HEK293 (cell line): ENCODE results near the gene SYNGR4.

Experiments
- MEIS1 ChIP-seq: sonication (generic); formaldehyde crosslinking; IDR thresholded peaks from 2 replicates; pipeline ENCODE4 v1.8.1; 2022; ENCODE audit warnings: missing genetic modification reagents, mild to moderate bottlenecking, borderline replicate concordance
- TCF7L2 ChIP-seq: IDR thresholded peaks from 2 replicates; pipeline ENCODE4 v1.6.1; 2011; ENCODE audit warnings: low read depth, mild to moderate bottlenecking, inconsistent platforms, low read length, moderate library complexity, borderline replicate concordance
- ZBTB48 ChIP-seq: fragments of 450-650 bp; formaldehyde crosslinking; IDR thresholded peaks from 2 replicates; pipeline ENCODE4 v1.5.1; 2016; ENCODE audit warnings: missing biosample characterization, missing genetic modification characterization
- ZNF133 ChIP-seq: fragments of 450-650 bp; formaldehyde crosslinking; IDR thresholded peaks from 2 replicates; pipeline ENCODE4 v1.5.1; 2016; ENCODE audit warnings: missing biosample characterization, missing genetic modification characterization
- ZNF324 ChIP-seq: fragments of 450-650 bp; formaldehyde crosslinking; IDR thresholded peaks from 2 replicates; pipeline ENCODE4 v1.5.1; 2016; ENCODE audit warnings: missing biosample characterization, missing genetic modification characterization
- ZNF473 ChIP-seq: fragments of 450-650 bp; formaldehyde crosslinking; IDR thresholded peaks from 2 replicates; pipeline ENCODE4 v1.5.1; 2017; ENCODE audit warnings: missing biosample characterization, missing genetic modification characterization
- ZNF530 ChIP-seq: fragments of 450-650 bp; formaldehyde crosslinking; IDR thresholded peaks from 2 replicates; pipeline ENCODE4 v1.5.1; 2016; ENCODE audit warnings: low read depth, missing biosample characterization, missing genetic modification characterization
- ZNF621 ChIP-seq: fragments of 450-650 bp; formaldehyde crosslinking; IDR thresholded peaks from 2 replicates; pipeline ENCODE4 v1.5.1; 2017; ENCODE audit warnings: missing biosample characterization, missing genetic modification characterization
- ZNF624 ChIP-seq: fragments of 450-650 bp; formaldehyde crosslinking; IDR thresholded peaks from 2 replicates; pipeline ENCODE4 v1.5.1; 2017; ENCODE audit warnings: missing biosample characterization, missing genetic modification characterization
- ZNF791 ChIP-seq: fragments of 450-650 bp; formaldehyde crosslinking; IDR thresholded peaks from 2 replicates; pipeline ENCODE4 v1.5.1; 2016; ENCODE audit warnings: missing biosample characterization, missing genetic modification characterization
- ZSCAN16 ChIP-seq: fragments of 450-650 bp; formaldehyde crosslinking; IDR thresholded peaks from 2 replicates; pipeline ENCODE4 v1.5.1; 2016; ENCODE audit warnings: missing biosample characterization, missing genetic modification characterization
- TF ChIP-seq, protein P1 (sequence below): fragments of 450-650 bp; formaldehyde crosslinking; IDR thresholded peaks from 2 replicates; pipeline ENCODE4 v1.5.1; 2016; ENCODE audit warnings: missing biosample characterization, missing genetic modification characterization
- TF ChIP-seq, protein P2 (sequence below): fragments of 450-650 bp; formaldehyde crosslinking; IDR thresholded peaks from 2 replicates; pipeline ENCODE4 v1.5.1; 2016; ENCODE audit warnings: missing biosample characterization, missing genetic modification characterization
- TF ChIP-seq, protein P3 (sequence below): fragments of 450-650 bp; formaldehyde crosslinking; IDR thresholded peaks from 2 replicates; pipeline ENCODE4 v1.5.1; 2016; ENCODE audit warnings: missing biosample characterization, missing genetic modification characterization, borderline replicate concordance
- TF ChIP-seq, protein P4 (sequence below): fragments of 450-650 bp; formaldehyde crosslinking; IDR thresholded peaks from 2 replicates; pipeline ENCODE4 v1.5.1; 2016; ENCODE audit warnings: missing biosample characterization, missing genetic modification characterization
- TF ChIP-seq, protein P5 (sequence below): fragments of 450-650 bp; formaldehyde crosslinking; IDR thresholded peaks from 2 replicates; pipeline ENCODE4 v1.5.1; 2016; ENCODE audit warnings: missing biosample characterization, missing genetic modification characterization
- TF ChIP-seq, protein P6 (sequence below): fragments of 450-650 bp; formaldehyde crosslinking; IDR thresholded peaks from 2 replicates; pipeline ENCODE4 v1.5.1; 2016; ENCODE audit warnings: missing biosample characterization, missing genetic modification characterization
- TF ChIP-seq, protein P7 (sequence below): fragments of 450-650 bp; formaldehyde crosslinking; IDR thresholded peaks from 2 replicates; pipeline ENCODE4 v1.5.1; 2016; ENCODE audit warnings: missing biosample characterization, missing genetic modification characterization, borderline replicate concordance

The SYNGR4 gene

DNA sequence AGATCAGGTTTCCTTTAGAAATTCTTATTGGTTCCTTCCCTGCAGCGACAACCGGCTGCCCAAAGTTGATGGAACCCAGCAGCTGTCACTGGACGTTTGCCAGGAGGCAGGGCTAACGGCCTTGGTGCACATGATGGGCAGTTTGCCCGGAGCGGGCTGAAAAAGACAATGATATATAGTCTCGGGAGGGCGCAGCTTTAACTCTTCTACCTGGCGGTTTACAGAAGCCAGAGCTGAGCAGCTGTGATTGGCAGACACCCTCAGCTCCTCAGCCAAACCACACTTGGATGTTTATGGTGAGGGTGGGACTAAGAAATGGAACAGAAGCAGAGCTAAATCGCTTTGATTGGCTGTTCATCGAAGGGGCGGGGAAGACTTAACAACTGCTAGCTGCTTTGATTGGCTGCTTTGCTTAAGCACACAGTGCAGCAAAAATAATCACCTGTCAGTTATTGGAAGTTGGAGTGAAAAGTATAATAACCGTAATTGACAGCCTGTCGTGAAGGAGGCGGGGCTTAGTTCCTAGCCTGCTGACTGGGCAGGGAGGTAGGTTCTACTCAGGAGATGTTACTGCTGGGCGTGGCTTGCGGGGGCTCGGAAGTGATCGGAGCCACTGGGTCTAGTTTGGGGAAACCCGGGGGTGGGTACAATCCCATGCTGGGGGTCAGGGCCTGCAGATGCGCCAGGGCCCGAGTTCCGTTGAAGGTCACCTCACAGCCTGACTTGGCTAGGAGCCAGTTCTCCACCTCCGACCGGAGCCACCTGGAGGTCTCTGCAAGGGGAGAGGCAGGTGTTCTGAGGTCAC lies 31.3 kb upstream of the SYNGR4 start (continued):
- TF ChIP-seq, protein P1, sequence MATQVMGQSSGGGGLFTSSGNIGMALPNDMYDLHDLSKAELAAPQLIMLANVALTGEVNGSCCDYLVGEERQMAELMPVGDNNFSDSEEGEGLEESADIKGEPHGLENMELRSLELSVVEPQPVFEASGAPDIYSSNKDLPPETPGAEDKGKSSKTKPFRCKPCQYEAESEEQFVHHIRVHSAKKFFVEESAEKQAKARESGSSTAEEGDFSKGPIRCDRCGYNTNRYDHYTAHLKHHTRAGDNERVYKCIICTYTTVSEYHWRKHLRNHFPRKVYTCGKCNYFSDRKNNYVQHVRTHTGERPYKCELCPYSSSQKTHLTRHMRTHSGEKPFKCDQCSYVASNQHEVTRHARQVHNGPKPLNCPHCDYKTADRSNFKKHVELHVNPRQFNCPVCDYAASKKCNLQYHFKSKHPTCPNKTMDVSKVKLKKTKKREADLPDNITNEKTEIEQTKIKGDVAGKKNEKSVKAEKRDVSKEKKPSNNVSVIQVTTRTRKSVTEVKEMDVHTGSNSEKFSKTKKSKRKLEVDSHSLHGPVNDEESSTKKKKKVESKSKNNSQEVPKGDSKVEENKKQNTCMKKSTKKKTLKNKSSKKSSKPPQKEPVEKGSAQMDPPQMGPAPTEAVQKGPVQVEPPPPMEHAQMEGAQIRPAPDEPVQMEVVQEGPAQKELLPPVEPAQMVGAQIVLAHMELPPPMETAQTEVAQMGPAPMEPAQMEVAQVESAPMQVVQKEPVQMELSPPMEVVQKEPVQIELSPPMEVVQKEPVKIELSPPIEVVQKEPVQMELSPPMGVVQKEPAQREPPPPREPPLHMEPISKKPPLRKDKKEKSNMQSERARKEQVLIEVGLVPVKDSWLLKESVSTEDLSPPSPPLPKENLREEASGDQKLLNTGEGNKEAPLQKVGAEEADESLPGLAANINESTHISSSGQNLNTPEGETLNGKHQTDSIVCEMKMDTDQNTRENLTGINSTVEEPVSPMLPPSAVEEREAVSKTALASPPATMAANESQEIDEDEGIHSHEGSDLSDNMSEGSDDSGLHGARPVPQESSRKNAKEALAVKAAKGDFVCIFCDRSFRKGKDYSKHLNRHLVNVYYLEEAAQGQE (tag by site-specific recombination), result no peak
- TF ChIP-seq, protein P2, sequence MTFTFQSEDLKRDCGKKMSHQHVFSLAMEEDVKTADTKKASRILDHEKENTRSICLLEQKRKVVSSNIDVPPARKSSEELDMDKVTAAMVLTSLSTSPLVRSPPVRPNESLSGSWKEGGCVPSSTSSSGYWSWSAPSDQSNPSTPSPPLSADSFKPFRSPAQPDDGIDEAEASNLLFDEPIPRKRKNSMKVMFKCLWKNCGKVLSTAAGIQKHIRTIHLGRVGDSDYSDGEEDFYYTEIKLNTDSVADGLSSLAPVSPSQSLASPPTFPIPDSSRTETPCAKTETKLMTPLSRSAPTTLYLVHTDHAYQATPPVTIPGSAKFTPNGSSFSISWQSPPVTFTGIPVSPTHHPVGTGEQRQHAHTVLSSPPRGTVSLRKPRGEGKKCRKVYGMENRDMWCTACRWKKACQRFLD (tag by site-specific recombination), result no peak
- TF ChIP-seq, protein P3, sequence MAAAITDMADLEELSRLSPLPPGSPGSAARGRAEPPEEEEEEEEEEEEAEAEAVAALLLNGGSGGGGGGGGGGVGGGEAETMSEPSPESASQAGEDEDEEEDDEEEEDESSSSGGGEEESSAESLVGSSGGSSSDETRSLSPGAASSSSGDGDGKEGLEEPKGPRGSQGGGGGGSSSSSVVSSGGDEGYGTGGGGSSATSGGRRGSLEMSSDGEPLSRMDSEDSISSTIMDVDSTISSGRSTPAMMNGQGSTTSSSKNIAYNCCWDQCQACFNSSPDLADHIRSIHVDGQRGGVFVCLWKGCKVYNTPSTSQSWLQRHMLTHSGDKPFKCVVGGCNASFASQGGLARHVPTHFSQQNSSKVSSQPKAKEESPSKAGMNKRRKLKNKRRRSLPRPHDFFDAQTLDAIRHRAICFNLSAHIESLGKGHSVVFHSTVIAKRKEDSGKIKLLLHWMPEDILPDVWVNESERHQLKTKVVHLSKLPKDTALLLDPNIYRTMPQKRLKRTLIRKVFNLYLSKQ, result no peak
- TF ChIP-seq ZNF624 (tag by site-specific recombination) (no peak), ZNF133 (tag by site-specific recombination) (no peak), ZSCAN16 (tag by site-specific recombination) (no peak), ZNF621 (tag by site-specific recombination) (no peak), ZNF530 (tag by site-specific recombination) (no peak), ZNF324 (no peak), ZNF473 (tag by site-specific recombination) (no peak), TCF7L2 (no peak), MEIS1 (CRISPR knock-in tag) (no peak), ZNF791 (no peak), ZBTB48 (tag by site-specific recombination) (no peak)
- TF ChIP-seq, protein P4, sequence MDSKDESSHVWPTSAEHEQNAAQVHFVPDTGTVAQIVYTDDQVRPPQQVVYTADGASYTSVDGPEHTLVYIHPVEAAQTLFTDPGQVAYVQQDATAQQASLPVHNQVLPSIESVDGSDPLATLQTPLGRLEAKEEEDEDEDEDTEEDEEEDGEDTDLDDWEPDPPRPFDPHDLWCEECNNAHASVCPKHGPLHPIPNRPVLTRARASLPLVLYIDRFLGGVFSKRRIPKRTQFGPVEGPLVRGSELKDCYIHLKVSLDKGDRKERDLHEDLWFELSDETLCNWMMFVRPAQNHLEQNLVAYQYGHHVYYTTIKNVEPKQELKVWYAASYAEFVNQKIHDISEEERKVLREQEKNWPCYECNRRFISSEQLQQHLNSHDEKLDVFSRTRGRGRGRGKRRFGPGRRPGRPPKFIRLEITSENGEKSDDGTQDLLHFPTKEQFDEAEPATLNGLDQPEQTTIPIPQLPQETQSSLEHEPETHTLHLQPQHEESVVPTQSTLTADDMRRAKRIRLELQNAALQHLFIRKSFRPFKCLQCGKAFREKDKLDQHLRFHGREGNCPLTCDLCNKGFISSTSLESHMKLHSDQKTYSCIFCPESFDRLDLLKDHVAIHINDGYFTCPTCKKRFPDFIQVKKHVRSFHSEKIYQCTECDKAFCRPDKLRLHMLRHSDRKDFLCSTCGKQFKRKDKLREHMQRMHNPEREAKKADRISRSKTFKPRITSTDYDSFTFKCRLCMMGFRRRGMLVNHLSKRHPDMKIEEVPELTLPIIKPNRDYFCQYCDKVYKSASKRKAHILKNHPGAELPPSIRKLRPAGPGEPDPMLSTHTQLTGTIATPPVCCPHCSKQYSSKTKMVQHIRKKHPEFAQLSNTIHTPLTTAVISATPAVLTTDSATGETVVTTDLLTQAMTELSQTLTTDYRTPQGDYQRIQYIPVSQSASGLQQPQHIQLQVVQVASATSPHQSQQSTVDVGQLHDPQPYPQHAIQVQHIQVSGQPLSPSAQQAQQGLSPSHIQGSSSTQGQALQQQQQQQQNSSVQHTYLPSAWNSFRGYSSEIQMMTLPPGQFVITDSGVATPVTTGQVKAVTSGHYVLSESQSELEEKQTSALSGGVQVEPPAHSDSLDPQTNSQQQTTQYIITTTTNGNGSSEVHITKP (tag by site-specific recombination), result peak; percentile 78
- TF ChIP-seq, protein P5, sequence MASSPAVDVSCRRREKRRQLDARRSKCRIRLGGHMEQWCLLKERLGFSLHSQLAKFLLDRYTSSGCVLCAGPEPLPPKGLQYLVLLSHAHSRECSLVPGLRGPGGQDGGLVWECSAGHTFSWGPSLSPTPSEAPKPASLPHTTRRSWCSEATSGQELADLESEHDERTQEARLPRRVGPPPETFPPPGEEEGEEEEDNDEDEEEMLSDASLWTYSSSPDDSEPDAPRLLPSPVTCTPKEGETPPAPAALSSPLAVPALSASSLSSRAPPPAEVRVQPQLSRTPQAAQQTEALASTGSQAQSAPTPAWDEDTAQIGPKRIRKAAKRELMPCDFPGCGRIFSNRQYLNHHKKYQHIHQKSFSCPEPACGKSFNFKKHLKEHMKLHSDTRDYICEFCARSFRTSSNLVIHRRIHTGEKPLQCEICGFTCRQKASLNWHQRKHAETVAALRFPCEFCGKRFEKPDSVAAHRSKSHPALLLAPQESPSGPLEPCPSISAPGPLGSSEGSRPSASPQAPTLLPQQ (tag by site-specific recombination), result peak; percentile 60; the same call in 1 of the 2 replicates
- TF ChIP-seq, protein P6, sequence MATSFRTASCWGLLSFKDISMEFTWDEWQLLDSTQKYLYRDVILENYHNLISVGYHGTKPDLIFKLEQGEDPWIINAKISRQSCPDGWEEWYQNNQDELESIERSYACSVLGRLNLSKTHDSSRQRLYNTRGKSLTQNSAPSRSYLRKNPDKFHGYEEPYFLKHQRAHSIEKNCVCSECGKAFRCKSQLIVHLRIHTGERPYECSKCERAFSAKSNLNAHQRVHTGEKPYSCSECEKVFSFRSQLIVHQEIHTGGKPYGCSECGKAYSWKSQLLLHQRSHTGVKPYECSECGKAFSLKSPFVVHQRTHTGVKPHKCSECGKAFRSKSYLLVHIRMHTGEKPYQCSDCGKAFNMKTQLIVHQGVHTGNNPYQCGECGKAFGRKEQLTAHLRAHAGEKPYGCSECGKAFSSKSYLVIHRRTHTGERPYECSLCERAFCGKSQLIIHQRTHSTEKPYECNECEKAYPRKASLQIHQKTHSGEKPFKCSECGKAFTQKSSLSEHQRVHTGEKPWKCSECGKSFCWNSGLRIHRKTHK (tag by site-specific recombination), result no peak
- TF ChIP-seq, protein P7, sequence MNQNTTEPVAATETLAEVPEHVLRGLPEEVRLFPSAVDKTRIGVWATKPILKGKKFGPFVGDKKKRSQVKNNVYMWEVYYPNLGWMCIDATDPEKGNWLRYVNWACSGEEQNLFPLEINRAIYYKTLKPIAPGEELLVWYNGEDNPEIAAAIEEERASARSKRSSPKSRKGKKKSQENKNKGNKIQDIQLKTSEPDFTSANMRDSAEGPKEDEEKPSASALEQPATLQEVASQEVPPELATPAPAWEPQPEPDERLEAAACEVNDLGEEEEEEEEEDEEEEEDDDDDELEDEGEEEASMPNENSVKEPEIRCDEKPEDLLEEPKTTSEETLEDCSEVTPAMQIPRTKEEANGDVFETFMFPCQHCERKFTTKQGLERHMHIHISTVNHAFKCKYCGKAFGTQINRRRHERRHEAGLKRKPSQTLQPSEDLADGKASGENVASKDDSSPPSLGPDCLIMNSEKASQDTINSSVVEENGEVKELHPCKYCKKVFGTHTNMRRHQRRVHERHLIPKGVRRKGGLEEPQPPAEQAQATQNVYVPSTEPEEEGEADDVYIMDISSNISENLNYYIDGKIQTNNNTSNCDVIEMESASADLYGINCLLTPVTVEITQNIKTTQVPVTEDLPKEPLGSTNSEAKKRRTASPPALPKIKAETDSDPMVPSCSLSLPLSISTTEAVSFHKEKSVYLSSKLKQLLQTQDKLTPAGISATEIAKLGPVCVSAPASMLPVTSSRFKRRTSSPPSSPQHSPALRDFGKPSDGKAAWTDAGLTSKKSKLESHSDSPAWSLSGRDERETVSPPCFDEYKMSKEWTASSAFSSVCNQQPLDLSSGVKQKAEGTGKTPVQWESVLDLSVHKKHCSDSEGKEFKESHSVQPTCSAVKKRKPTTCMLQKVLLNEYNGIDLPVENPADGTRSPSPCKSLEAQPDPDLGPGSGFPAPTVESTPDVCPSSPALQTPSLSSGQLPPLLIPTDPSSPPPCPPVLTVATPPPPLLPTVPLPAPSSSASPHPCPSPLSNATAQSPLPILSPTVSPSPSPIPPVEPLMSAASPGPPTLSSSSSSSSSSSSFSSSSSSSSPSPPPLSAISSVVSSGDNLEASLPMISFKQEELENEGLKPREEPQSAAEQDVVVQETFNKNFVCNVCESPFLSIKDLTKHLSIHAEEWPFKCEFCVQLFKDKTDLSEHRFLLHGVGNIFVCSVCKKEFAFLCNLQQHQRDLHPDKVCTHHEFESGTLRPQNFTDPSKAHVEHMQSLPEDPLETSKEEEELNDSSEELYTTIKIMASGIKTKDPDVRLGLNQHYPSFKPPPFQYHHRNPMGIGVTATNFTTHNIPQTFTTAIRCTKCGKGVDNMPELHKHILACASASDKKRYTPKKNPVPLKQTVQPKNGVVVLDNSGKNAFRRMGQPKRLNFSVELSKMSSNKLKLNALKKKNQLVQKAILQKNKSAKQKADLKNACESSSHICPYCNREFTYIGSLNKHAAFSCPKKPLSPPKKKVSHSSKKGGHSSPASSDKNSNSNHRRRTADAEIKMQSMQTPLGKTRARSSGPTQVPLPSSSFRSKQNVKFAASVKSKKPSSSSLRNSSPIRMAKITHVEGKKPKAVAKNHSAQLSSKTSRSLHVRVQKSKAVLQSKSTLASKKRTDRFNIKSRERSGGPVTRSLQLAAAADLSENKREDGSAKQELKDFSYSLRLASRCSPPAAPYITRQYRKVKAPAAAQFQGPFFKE (tag by site-specific recombination), result no peak
